ENCODE data around the gene KCND3. TPM values are rescaled to one million over a fixed set of nuclear protein-coding genes. Genes with fewer than 3 reads are reported as not detected.

KCND3 gene
- under 0.01 and 0.36 TPM in 2 replicates for total RNA-seq

GRCh38 chr1:111989531-111990025 lies at the start of gene KCND3:
TSS of gene KCND3 (minus strand) at chr1:111989668.

DNA sequence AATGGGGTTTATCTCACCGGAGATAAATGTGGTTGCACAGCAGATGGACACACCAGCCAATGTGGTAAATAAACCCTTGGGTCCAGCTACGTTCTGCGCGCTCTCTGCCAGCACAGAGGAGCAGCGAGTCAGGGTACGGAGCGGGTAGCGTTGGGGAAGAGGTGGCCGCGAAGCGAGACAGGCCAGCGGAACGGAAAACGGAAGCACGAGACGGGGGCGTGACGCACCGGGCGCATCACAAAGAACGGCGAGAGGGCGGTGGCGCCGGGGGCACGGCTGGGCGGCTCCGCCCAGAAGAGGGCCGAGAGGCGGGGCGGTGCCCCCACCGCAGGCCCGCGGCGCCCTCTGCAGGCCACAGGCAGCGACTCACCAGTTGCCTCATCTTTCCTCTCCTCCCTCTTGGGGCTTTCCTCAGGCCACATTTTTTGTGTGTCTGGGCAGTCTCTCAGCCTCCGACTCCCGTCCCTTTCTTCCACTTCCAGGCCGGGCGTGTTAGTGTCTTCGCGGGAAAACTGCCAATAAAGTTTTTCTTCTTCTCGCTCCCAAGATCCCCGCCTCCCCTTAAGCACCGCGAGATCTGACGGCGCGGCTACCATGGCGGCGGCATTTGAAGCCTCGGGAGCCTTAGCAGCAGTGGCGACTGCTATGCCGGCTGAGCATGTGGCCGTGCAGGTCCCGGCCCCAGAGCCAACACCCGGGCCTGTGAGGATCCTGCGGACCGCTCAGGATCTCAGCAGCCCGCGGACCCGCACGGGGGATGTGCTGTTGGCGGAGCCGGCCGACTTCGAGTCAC lies 233.9 kb downstream of the KCND3 start, which contains the start of gene DDX20:
TSS of gene DDX20 (plus strand) at position 571 of the 793 bp plus-strand sequence. CDS start at position 595, 24 bp downstream.

DNA sequence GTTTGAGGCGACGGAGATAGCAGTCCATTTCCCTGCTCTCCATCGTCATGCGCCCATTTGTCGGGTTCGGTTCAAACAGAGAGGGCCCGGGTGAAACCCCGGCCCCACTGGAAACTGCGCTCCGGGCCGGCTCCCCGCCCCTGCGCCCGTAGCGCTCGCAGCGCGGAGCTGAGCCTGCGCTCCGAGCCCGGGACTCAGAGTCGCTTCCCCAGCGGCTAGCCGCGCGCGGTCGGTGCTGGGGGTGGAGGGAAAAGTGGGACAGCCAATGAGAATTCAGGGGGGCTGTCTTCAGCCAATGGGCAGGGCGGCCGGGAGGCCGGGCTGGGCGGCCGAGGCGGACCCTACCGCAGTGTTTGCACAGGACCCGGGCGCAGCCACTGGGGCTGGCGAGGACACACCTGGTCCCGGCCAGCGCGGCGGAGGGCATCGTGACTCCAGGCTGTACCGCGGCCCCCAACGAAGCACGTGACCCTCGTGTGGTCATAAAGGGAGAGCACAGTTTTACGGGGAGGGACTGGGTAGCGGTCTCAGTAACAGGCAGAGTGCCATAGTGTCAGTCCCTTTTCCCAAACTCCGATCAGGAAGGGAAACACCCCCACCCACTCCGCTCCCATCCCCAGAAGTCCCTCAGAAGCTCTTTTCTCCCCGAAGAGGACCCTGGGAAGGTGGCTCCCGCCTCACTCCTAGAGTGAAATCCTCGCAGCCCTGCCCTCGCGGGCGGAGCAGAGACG lies 250.1 kb downstream of the KCND3 start, which contains the start of gene INKA2:
TSS of gene INKA2 (minus strand) at position 202 of the 731 bp plus-strand sequence. CDS start at position 49, 153 bp downstream.

Other genes with a start within 250 kb of the KCND3 start
- gene DDX20, start 233.8 kb downstream of the KCND3 start, total RNA-seq, result 15.4 and 18.2 TPM in 2 replicates

Data from nasal cavity respiratory epithelium epithelial cell of viscerocranial mucosa (primary cell).